GM18517 (cell line): ENCODE measurements around the gene CDK6.
A peak's percentile ranks its signal among the peaks of the same experiment; 100 is the strongest.

ENCODE experiments used
- ATAC-seq: cut with Tn5 transposase; IDR thresholded peaks from one replicate; pipeline ENCODE4 v1.9.1; 2021; ENCODE audit warnings: mild to moderate bottlenecking, moderate library complexity; ENCODE audit not compliant: unreplicated experiment

CDK6 gene

GRCh38 chr7:92631067-92631849 lies 205.1 kb downstream of the CDK6 start:
- ATAC-seq = peak; percentile 68

- ATAC-seq = no peak
Measured at GRCh38 chr7:92629779-92630178, 206.6 kb downstream of the CDK6 start.

- no peak for ATAC-seq
Measured at GRCh38 chr7:92627956-92628355, 208.4 kb downstream of the CDK6 start.

GRCh38 chr7:92626281-92626809 lies 210.0 kb downstream of the CDK6 start:
- ATAC-seq = no peak

- no peak for ATAC-seq
Measured at GRCh38 chr7:92625617-92626016, 210.8 kb downstream of the CDK6 start.

GRCh38 chr7:92624298-92624996 lies 211.9 kb downstream of the CDK6 start:
- ATAC-seq = no peak

- ATAC-seq = no peak
Measured at GRCh38 chr7:92623544-92623943, 212.8 kb downstream of the CDK6 start.

- ATAC-seq = no peak
Measured at GRCh38 chr7:92622685-92623084, 213.7 kb downstream of the CDK6 start.

- ATAC-seq = peak; percentile 53
Measured at GRCh38 chr7:92622030-92622429, 214.3 kb downstream of the CDK6 start.

GRCh38 chr7:92621561-92622023 lies 214.8 kb downstream of the CDK6 start:
- ATAC-seq = peak; percentile 39

GRCh38 chr7:92621026-92621540 lies 215.3 kb downstream of the CDK6 start:
- peak; percentile 65 for ATAC-seq

- no peak for ATAC-seq
Measured at GRCh38 chr7:92615861-92616260, 220.5 kb downstream of the CDK6 start.

- ATAC-seq = no peak
Measured at GRCh38 chr7:92614660-92615174, 221.7 kb downstream of the CDK6 start.

GRCh38 chr7:92613720-92614119 lies 222.7 kb downstream of the CDK6 start:
- no peak for ATAC-seq

- no peak for ATAC-seq
Measured at GRCh38 chr7:92613214-92613613, 223.2 kb downstream of the CDK6 start.

GRCh38 chr7:92612501-92612900 lies 223.9 kb downstream of the CDK6 start:
- no peak for ATAC-seq

- ATAC-seq = no peak
Measured at GRCh38 chr7:92611735-92612134, 224.6 kb downstream of the CDK6 start.

- no peak for ATAC-seq
Measured at GRCh38 chr7:92609921-92610518, 226.4 kb downstream of the CDK6 start.

GRCh38 chr7:92608380-92609322 lies 227.7 kb downstream of the CDK6 start:
- no peak for ATAC-seq

GRCh38 chr7:92606985-92607384 lies 229.4 kb downstream of the CDK6 start:
- ATAC-seq = no peak
